ENCODE data around the gene RALBP1. TPM values are rescaled to one million over a fixed set of nuclear protein-coding genes. Genes with fewer than 3 reads are reported as not detected.

The RALBP1 gene
- total RNA-seq, 1 experiment from 2014 or later, result 66.2 TPM

- TF ChIP-seq RAD21 (IDR thresholded peaks at IDR 0.05; ENCODE audit: low read depth) (no peak), SRF (IDR thresholded peaks at IDR 0.05; ENCODE audit: low read depth) (no peak)
Observed at GRCh38 chr18:9466846-9467245, 8.5 kb upstream of the RALBP1 start (continued).

DNA sequence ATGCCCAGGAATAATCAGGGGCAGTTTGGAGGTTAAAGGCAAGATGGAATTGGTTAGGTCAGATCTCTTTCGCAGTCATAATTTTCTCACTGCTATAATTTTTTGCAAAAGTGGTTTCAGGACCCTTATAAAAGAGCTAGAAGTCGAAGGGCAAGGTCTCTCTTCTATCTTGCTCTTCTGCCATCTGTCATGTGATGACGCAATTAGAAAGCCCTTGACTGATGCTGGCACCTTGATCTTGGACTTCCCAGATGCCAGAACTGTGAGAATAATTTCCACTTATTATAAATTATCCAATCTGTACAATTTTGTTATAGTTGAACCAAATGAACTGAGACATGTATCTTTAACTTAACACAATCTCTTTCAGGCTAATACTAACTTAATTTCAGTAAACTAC, 6.3 kb upstream of the RALBP1 start:
- ChIA-PET RAD21 (ENCODE audit: low non-redundant PET in 1 of 2, low total read pairs in 2 of 2, uncharacterized antibody in 2 of 2, unreplicated experiment in 2 of 2) (no interaction called here), CTCF (no interaction called here), POLR2A (no interaction called here)
- Histone ChIP-seq H3K9me2 (ENCODE audit: insufficient read depth) (no peaks in the 10 kb centered on the region), H3K4me3 (replicated peaks in 1 of 2; ENCODE audit: low read depth in 1 of 2, low read length in 2 of 2) (no peak overlapping the region), H3K4me2 (ENCODE audit: low read length) (no peak overlapping the region), H3K9ac (ENCODE audit: low read length) (no peak overlapping the region), H3K36me3 (ENCODE audit: control insufficient read depth in 1 of 2, insufficient read depth in 2 of 2, low read length in 2 of 2) (no peaks in the 10 kb centered on the region), H3K4me1 (ENCODE audit: control insufficient read depth in 1 of 2, insufficient read depth in 2 of 2, low read length in 2 of 2) (peaks cover 1 to 4% of the 10 kb centered on the region in 2 experiments; a peak in 3 of 4 replicates), H4K20me1 (ENCODE audit: insufficient read depth) (no peaks in the 10 kb centered on the region), H3K9me3 (ENCODE audit: control insufficient read depth in 1 of 2, insufficient read depth in 1 of 2, low read depth in 1 of 2, low read length in 2 of 2) (peaks cover 6 to 11% of the 10 kb centered on the region in 2 experiments; a peak in 3 of 4 replicates), H3K27me3 (ENCODE audit: insufficient read depth, low read length) (no peaks in the 10 kb centered on the region), H2AFZ (ENCODE audit: low read depth, low read length, poor library complexity, severe bottlenecking) (no peak overlapping the region), H3K79me2 (ENCODE audit: insufficient read depth, low read length) (no peaks in the 10 kb centered on the region), H3K27ac (ENCODE audit: low read depth, low read length) (no peak overlapping the region)
- intact Hi-C loops (cut with micrococcal nuclease), result no loop called here
- DNase-seq (ENCODE audit: low read depth, low spot score) (no peak), ATAC-seq (no peak)
- BruUV-seq (replicated peaks), result no TSS peak
- TF ChIP-seq JUND (IDR thresholded peaks at IDR 0.05) (no peak), TCF7L2 (IDR thresholded peaks at IDR 0.05; ENCODE audit: borderline replicate concordance, extremely low read depth, insufficient read depth, insufficient read length) (no peak), CBX3 (IDR thresholded peaks at IDR 0.05; ENCODE audit: low read depth) (no peak), SIN3A (IDR thresholded peaks at IDR 0.05; ENCODE audit: low read depth) (no peak), YY1 (IDR thresholded peaks at IDR 0.05; ENCODE audit: extremely low read depth, insufficient replicate concordance, low read depth, low read length) (no peak), SRF (IDR thresholded peaks at IDR 0.05; ENCODE audit: low read depth) (no peak), EZH2 (IDR thresholded peaks at IDR 0.05) (no peak), ZFX (IDR thresholded peaks at IDR 0.05) (no peak), ZBTB33 (IDR thresholded peaks at IDR 0.05; ENCODE audit: extremely low read depth, insufficient replicate concordance, low read length) (no peak), EGR1 (IDR thresholded peaks at IDR 0.05; ENCODE audit: low read depth) (no peak), RAD21 (IDR thresholded peaks at IDR 0.05; ENCODE audit: low read depth) (no peak)
- TF ChIP-seq, protein P1, sequence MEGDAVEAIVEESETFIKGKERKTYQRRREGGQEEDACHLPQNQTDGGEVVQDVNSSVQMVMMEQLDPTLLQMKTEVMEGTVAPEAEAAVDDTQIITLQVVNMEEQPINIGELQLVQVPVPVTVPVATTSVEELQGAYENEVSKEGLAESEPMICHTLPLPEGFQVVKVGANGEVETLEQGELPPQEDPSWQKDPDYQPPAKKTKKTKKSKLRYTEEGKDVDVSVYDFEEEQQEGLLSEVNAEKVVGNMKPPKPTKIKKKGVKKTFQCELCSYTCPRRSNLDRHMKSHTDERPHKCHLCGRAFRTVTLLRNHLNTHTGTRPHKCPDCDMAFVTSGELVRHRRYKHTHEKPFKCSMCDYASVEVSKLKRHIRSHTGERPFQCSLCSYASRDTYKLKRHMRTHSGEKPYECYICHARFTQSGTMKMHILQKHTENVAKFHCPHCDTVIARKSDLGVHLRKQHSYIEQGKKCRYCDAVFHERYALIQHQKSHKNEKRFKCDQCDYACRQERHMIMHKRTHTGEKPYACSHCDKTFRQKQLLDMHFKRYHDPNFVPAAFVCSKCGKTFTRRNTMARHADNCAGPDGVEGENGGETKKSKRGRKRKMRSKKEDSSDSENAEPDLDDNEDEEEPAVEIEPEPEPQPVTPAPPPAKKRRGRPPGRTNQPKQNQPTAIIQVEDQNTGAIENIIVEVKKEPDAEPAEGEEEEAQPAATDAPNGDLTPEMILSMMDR (IDR thresholded peaks at IDR 0.05 in 2 of 3, conservative IDR thresholded peaks at IDR 0.05 in 1 of 3; ENCODE audit: borderline replicate concordance in 1 of 3, insufficient read depth in 1 of 3, low read depth in 2 of 3, low read length in 2 of 3), result no peak
